Measurements from ENCODE around the gene SEC63. TPM values are rescaled to one million over a fixed set of nuclear protein-coding genes. Genes with fewer than 3 reads are reported as not detected.
"Not testable (repeated sequence)": the region's sequence is repeated elsewhere in the genome, so short reads cannot be mapped to it uniquely, and the experiment has no call there.

The SEC63 gene
- total and polyA plus RNA-seq, 7 experiments from 2014 or later, result 24.6 to 89.0 (median 84.8) TPM

DNA sequence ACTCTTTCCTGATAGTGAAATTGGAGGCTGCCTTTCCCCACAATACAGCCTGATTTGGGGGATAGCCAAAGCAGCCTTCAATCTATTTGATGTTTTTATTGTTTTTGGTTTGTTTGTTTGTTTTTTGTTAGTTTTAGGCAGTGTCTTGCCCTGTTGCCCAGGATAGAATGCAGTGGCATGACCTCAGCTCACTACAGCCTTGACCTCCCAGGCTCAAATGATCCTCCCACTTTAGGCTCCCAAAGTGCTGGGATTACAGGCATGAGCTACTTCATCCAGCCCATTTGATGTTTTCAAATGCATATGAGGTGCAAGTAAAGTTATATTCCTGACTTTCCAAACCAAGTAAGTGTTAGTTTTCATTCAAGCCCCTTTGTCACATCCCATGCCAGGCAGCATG lies 41.3 kb upstream of the SEC63 start:
- Mint-ChIP-seq H3K27me3 (peaks cover 0 to 10% (median 0%) of the 10 kb centered on the region in 5 donors), H3K27ac (no peak overlapping the region), H3K4me3 (no peak overlapping the region), H3K4me1 (no peaks in the 10 kb centered on the region), H3K9me3 (peaks cover 0 to 2% (median 0%) of the 10 kb centered on the region in 11 donors), H3K36me3 (no peaks in the 10 kb centered on the region)
- H3K4me1 ChIP-seq (ENCODE audit: control insufficient read depth in 2 of 2, insufficient read depth in 2 of 2, low read length in 2 of 2), result no peaks in the 10 kb centered on the region
- ChIA-PET POLR2A (no interaction called here), CTCF (interaction anchor here (0.7 kb wide), 1 partner anchor 95 kb away, joined by 4 read pairs; no protein-coding TSS in a partner anchor)
- no peaks in the 10 kb centered on the region for H3K36me3 ChIP-seq (ENCODE audit: control insufficient read depth in 2 of 3, insufficient read depth in 3 of 3, low read length in 3 of 3)
- H3K27ac ChIP-seq (ENCODE audit: low read depth, low read length), result no peak overlapping the region
- no peak for DNase-seq
- intact Hi-C loops (cut with micrococcal nuclease), result no loop called here
- no peaks in the 10 kb centered on the region for H3K27me3 ChIP-seq (ENCODE audit: control insufficient read depth in 2 of 2, insufficient read depth in 2 of 2, low read length in 2 of 2)
- no peaks in the 10 kb centered on the region for H3K9me3 ChIP-seq (ENCODE audit: control insufficient read depth in 2 of 3, low read length in 3 of 3)
- ATAC-seq, result no peak
- no peak overlapping the region for H3K4me3 ChIP-seq (ENCODE audit: low read length)

DNA sequence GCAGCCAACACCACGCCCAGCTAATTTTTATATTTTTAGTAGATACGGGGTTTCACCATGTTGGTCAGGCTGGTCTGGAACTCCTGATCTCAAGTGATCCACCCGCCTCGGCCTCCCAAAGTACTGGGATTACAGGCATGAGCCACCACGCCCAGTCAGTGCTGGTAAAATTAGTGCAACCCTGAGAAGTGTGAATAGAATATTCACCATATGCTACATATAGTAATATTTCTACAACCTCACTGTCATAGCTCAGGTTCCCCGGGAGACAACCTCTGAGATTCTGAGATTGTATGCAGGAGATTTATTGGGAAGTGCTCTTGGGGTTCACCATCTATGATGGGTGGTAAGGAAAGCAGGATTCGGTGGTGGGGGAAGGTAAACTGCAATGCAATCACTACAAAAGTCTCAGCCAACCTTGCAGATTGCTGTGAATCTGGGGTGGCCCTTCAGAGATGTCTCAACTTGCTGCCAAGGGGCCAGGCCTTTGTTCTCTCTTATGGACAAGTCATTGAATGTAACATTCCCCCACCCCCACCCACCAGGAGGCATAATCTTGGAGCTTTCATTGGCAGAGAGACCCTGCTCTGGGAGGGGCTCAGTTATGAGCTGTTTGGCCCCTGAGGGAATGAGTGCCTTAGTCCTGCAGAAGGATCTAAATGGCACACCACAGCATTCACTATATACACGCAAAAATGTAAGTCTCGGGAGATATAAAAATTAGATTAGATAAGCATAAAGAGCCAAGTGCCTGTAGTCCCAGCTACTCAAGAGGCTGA lies 34.0 kb upstream of the SEC63 start:
- no peak for ATAC-seq
- H3K27ac ChIP-seq (ENCODE audit: low read depth, low read length), result no peak overlapping the region
- intact Hi-C loops (cut with micrococcal nuclease), result no loop called here
- peaks cover 0 to 1% (median 0%) of the 10 kb centered on the region in 5 donors for H3K27me3 Mint-ChIP-seq
- CTCF ChIA-PET, result no interaction called here
- no peaks in the 10 kb centered on the region for H3K36me3 ChIP-seq (ENCODE audit: control insufficient read depth in 2 of 3, insufficient read depth in 3 of 3, low read length in 3 of 3)
- POLR2A ChIA-PET, result no interaction called here
- H3K27ac Mint-ChIP-seq, result no peak overlapping the region
- no peak overlapping the region for H3K4me3 ChIP-seq (ENCODE audit: low read length)
- H3K9me3 Mint-ChIP-seq, result no peaks in the 10 kb centered on the region
- H3K4me1 ChIP-seq (ENCODE audit: control insufficient read depth in 2 of 2, insufficient read depth in 2 of 2, low read length in 2 of 2), result no peaks in the 10 kb centered on the region
- peaks cover 0 to 11% (median 4%) of the 10 kb centered on the region in 7 donors for H3K4me1 Mint-ChIP-seq
- no peaks in the 10 kb centered on the region for H3K9me3 ChIP-seq (ENCODE audit: control insufficient read depth in 2 of 3, low read length in 3 of 3)
- H3K36me3 Mint-ChIP-seq, result no peaks in the 10 kb centered on the region
- no peak for DNase-seq
- no peaks in the 10 kb centered on the region for H3K27me3 ChIP-seq (ENCODE audit: control insufficient read depth in 2 of 2, insufficient read depth in 2 of 2, low read length in 2 of 2)
- H3K4me3 Mint-ChIP-seq, result peak overlapping the region in 1 of 10 donors; percentile 6

DNA sequence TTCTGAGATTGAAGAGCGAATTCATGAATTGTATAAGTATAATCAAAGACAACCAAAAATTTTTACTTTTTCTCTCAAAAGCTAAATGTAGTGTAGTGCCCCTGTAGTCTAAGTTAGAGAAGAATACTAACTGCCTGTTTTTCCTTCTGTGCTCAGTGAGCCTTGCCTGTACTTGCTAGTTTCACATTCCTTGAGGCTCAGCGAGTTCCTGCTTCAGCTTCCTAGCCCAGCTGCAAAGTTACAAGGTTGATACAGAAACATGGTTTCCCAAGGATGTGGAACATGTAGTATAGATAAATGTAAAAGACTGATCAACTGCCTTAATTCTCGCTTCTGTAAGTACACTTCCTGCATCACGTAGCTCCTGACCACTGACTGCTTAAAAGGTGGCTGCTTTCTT lies 33.1 kb upstream of the SEC63 start:
- no peaks in the 10 kb centered on the region for H3K4me1 ChIP-seq (ENCODE audit: control insufficient read depth in 2 of 2, insufficient read depth in 2 of 2, low read length in 2 of 2)
- H3K27me3 Mint-ChIP-seq, result peaks cover 0 to 1% (median 0%) of the 10 kb centered on the region in 5 donors
- no peaks in the 10 kb centered on the region for H3K9me3 Mint-ChIP-seq
- peaks cover 0 to 11% (median 4%) of the 10 kb centered on the region in 7 donors for H3K4me1 Mint-ChIP-seq
- H3K36me3 ChIP-seq (ENCODE audit: control insufficient read depth in 2 of 3, insufficient read depth in 3 of 3, low read length in 3 of 3), result no peaks in the 10 kb centered on the region
- no peak for ATAC-seq
- ChIA-PET CTCF (no interaction called here), POLR2A (no interaction called here)
- no peaks in the 10 kb centered on the region for H3K9me3 ChIP-seq (ENCODE audit: control insufficient read depth in 2 of 3, low read length in 3 of 3)
- peak overlapping the region in 1 of 9 donors; percentile 51 for H3K27ac Mint-ChIP-seq
- no peak overlapping the region for H3K27ac ChIP-seq (ENCODE audit: low read depth, low read length)
- intact Hi-C loops (cut with micrococcal nuclease), result no loop called here
- no peak overlapping the region for H3K4me3 ChIP-seq (ENCODE audit: low read length)
- peak overlapping the region in 4 of 10 donors; percentile 0 to 61 (median 23) for H3K4me3 Mint-ChIP-seq
- H3K27me3 ChIP-seq (ENCODE audit: control insufficient read depth in 2 of 2, insufficient read depth in 2 of 2, low read length in 2 of 2), result no peaks in the 10 kb centered on the region
- no peaks in the 10 kb centered on the region for H3K36me3 Mint-ChIP-seq
- no peak for DNase-seq

DNA sequence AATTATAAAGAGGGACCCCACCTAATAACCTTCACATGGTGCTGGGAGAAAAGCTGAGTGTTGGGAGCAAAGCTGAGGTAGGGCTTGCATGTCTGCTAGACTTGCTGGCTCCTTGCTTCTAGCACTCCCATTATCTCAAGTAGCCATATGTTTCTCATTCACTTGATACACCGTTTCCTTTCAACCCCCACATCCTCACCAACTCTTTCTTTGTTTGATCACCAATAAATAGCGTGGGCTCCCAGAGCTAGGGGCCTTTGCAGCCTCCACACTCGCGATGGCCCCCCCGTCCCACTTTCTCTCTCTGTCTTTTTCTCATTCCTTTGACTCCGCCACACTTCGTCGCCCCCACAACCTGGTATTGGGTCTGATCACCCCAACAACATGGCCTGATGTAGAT lies 32.6 kb upstream of the SEC63 start:
- CTCF ChIA-PET; DNase-seq; H3K9me3 ChIP-seq (ENCODE audit: control insufficient read depth in 2 of 3, low read length in 3 of 3); intact Hi-C loops (cut with micrococcal nuclease); H3K27me3 ChIP-seq (ENCODE audit: control insufficient read depth in 2 of 2, insufficient read depth in 2 of 2, low read length in 2 of 2); H3K36me3 ChIP-seq (ENCODE audit: control insufficient read depth in 2 of 3, insufficient read depth in 3 of 3, low read length in 3 of 3); ATAC-seq; H3K4me3 ChIP-seq (ENCODE audit: low read length); POLR2A ChIA-PET; H3K9me3 Mint-ChIP-seq; H3K27me3 Mint-ChIP-seq; H3K36me3 Mint-ChIP-seq; H3K27ac ChIP-seq (ENCODE audit: low read depth, low read length); H3K27ac Mint-ChIP-seq; H3K4me1 ChIP-seq (ENCODE audit: control insufficient read depth in 2 of 2, insufficient read depth in 2 of 2, low read length in 2 of 2): not testable (repeated sequence)
- peak overlapping the region in 1 of 10 donors; percentile 61 for H3K4me3 Mint-ChIP-seq
- peaks cover 0 to 11% (median 4%) of the 10 kb centered on the region in 7 donors for H3K4me1 Mint-ChIP-seq

DNA sequence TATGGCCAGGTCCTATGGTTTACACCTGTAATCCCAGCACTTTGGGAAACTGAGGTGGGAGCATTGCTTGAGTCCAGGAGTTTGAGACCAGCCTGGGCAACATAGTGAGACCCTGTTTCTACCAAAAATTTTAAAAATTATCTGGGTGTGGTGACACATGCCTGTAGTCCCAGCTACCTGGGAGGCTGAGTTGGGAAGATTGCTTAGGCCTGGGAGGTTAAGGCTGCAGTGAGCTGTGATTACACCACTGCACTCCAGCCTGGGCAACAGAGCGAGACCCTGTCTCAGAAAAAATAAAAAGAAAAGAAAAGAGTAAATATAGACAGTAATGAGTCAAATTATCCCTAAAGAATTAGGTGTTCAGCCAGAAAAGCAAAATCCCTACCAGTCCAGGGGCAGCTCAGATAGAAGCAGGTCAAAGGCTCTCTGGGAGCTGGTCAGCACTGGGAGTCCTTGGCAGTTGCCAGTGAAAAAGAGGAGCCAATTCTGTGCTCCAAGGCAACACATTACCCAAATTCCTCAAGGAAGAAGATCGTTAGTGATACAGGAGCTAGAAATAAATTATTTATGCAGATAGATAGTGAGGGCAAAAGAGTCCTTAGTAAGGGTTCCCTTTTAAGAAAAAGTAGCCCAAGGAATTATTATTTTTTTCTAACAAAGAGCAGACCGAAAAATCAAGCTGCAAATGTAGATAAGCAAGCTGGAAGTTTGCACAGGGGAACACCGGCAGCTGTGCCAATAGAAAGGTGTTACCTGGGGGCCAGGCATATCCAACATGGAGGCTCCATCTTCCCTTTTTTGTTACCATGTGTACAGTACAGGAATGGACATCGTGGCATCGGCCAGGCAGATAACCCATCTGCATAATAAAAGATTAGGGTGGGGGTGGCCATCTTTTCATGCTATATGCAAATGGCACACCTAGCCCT lies 31.4 kb upstream of the SEC63 start:
- no peak overlapping the region for H3K27ac ChIP-seq (ENCODE audit: low read depth, low read length)
- H3K4me1 Mint-ChIP-seq, result peaks cover 0 to 11% (median 4%) of the 10 kb centered on the region in 7 donors
- H3K9me3 ChIP-seq (ENCODE audit: control insufficient read depth in 2 of 3, low read length in 3 of 3), result no peaks in the 10 kb centered on the region
- H3K36me3 ChIP-seq (ENCODE audit: control insufficient read depth in 2 of 3, insufficient read depth in 3 of 3, low read length in 3 of 3), result no peaks in the 10 kb centered on the region
- peaks cover 0 to 2% (median 0%) of the 10 kb centered on the region in 5 donors for H3K27me3 Mint-ChIP-seq
- ATAC-seq (no peak), DNase-seq (no peak)
- no peaks in the 10 kb centered on the region for H3K27me3 ChIP-seq (ENCODE audit: control insufficient read depth in 2 of 2, insufficient read depth in 2 of 2, low read length in 2 of 2)
- no peak overlapping the region for H3K4me3 Mint-ChIP-seq
- H3K36me3 Mint-ChIP-seq, result no peaks in the 10 kb centered on the region
- no peak overlapping the region for H3K27ac Mint-ChIP-seq
- H3K4me1 ChIP-seq (ENCODE audit: control insufficient read depth in 2 of 2, insufficient read depth in 2 of 2, low read length in 2 of 2), result no peaks in the 10 kb centered on the region
- H3K9me3 Mint-ChIP-seq, result no peaks in the 10 kb centered on the region
- intact Hi-C loops (cut with micrococcal nuclease), result loop anchor here in 1 of 2 donors (10.0 kb wide), 2 partner anchors 505 to 535 kb away; no protein-coding TSS in a partner anchor
- ChIA-PET POLR2A (no interaction called here), CTCF (no interaction called here)
- no peak overlapping the region for H3K4me3 ChIP-seq (ENCODE audit: low read length)

DNA sequence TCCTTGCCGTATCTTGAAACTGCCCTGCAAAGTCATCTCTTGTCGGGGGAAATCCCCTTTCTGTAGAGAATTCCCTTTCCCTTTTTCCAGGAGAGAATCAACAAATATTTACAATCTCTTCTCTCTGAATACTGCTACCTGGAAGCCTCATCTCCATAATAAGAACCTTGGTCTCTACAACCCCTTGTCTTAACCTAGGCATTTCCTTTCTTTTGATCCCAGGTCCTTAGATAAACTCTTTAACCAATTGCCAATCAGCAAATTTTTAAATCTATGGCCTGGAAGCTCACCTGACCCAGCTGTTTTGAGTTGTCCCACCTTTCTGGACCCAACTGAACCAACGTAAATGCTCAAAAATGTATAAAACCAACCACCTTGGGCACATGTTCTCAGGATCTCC lies 30.6 kb upstream of the SEC63 start:
- H3K36me3 ChIP-seq (ENCODE audit: control insufficient read depth in 2 of 3, insufficient read depth in 3 of 3, low read length in 3 of 3), result no peaks in the 10 kb centered on the region
- H3K27me3 Mint-ChIP-seq, result peaks cover 0 to 2% (median 0%) of the 10 kb centered on the region in 5 donors
- DNase-seq (no peak), ATAC-seq (no peak)
- CTCF ChIA-PET, result no interaction called here
- H3K4me3 Mint-ChIP-seq, result no peak overlapping the region
- no peaks in the 10 kb centered on the region for H3K27me3 ChIP-seq (ENCODE audit: control insufficient read depth in 2 of 2, insufficient read depth in 2 of 2, low read length in 2 of 2)
- H3K4me1 Mint-ChIP-seq, result peaks cover 0 to 11% (median 4%) of the 10 kb centered on the region in 7 donors
- POLR2A ChIA-PET, result no interaction called here
- no peaks in the 10 kb centered on the region for H3K36me3 Mint-ChIP-seq
- no peak overlapping the region for H3K27ac Mint-ChIP-seq
- H3K9me3 Mint-ChIP-seq, result no peaks in the 10 kb centered on the region
- H3K4me1 ChIP-seq (ENCODE audit: control insufficient read depth in 2 of 2, insufficient read depth in 2 of 2, low read length in 2 of 2), result no peaks in the 10 kb centered on the region
- no peak overlapping the region for H3K27ac ChIP-seq (ENCODE audit: low read depth, low read length)
- H3K4me3 ChIP-seq (ENCODE audit: low read length), result no peak overlapping the region
- intact Hi-C loops (cut with micrococcal nuclease), result loop anchor here in 1 of 2 donors (10.0 kb wide), 2 partner anchors 506 to 536 kb away; no protein-coding TSS in a partner anchor
- H3K9me3 ChIP-seq (ENCODE audit: control insufficient read depth in 2 of 3, low read length in 3 of 3), result no peaks in the 10 kb centered on the region
